ENCODE results near the gene OPHN1. TPM values are rescaled to one million over a fixed set of nuclear protein-coding genes. Genes with fewer than 3 reads are reported as not detected.

Gene OPHN1
- total and polyA plus RNA-seq, 10 of the 15 experiments (the other 5 are each of a cell fraction or from before 2014, with no cell fraction given), result under 0.01 to 0.03 (median 0.03) TPM; not detected in 6

- H3K27me3 ChIP-seq (replicated peaks in 1 of 2; ENCODE audit: control insufficient read depth in 2 of 2, insufficient read depth in 2 of 2, low read length in 1 of 2), result no peaks in the 10 kb centered on the region
- ATAC-seq (no peak), DNase-seq (ENCODE audit: low read depth, low spot score) (no peak), FAIRE-seq (peak; percentile 7)
- H4K20me1 ChIP-seq (ENCODE audit: control insufficient read depth, insufficient read depth), result no peaks in the 10 kb centered on the region
- ChIA-PET CTCF (interaction anchor here (1.2 kb wide), 1 partner anchor 10 kb away, joined by 3 read pairs; no protein-coding TSS in a partner anchor), RAD21 (ENCODE audit: unreplicated experiment) (no interaction called here), POLR2A (no interaction called here), SMC1A (ENCODE audit: uncharacterized antibody, unreplicated experiment) (no interaction called here)
- in situ Hi-C loops (cut with MboI), result no loop called here
- BruUV-seq (replicated peaks), result no TSS peak
- 3% methylated on average over 2 of the region's 2 CpGs for WGBS (ENCODE audit: insufficient coverage, insufficient replicate concordance, low lambda C conversion rate, missing lambda C conversion rate)
- H3K4me1 ChIP-seq (ENCODE audit: control insufficient read depth, insufficient read depth, low read length), result no peaks in the 10 kb centered on the region
- no peaks in the 10 kb centered on the region for H3K36me3 ChIP-seq (ENCODE audit: control insufficient read depth in 2 of 2, insufficient read depth in 2 of 2, low read length in 1 of 2)
- no peak overlapping the region for H3K27ac ChIP-seq (ENCODE audit: control insufficient read depth, insufficient read depth)
- no peak overlapping the region for H3K9ac ChIP-seq (ENCODE audit: control insufficient read depth, insufficient read depth, low read length)
- TF ChIP-seq CBX5 (IDR thresholded peaks at IDR 0.05; ENCODE audit: low read depth) (no peak), POLR2AphosphoS2 (IDR thresholded peaks at IDR 0.05; ENCODE audit: low read depth, low read length) (no peak), KDM1A (IDR thresholded peaks at IDR 0.05; ENCODE audit: borderline replicate concordance) (no peak), MXI1 (IDR thresholded peaks at IDR 0.05; ENCODE audit: low read depth, low read length) (no peak), MYB (IDR thresholded peaks at IDR 0.05; ENCODE audit: borderline replicate concordance, low read depth, low read length) (no peak), ZSCAN29 (IDR thresholded peaks at IDR 0.05) (no peak), ZNF384 (IDR thresholded peaks at IDR 0.05; ENCODE audit: borderline replicate concordance, low read depth, low read length) (no peak), PRDM15 (CRISPR knock-in tag; IDR thresholded peaks at IDR 0.05) (no peak), GATAD2B (conservative IDR thresholded peaks at IDR 0.05; ENCODE audit: low read depth) (no peak), YY1 (IDR thresholded peaks at IDR 0.05; ENCODE audit: low read depth, low read length) (no peak)
- H3K9me3 ChIP-seq (replicated peaks; ENCODE audit: control insufficient read depth, insufficient read depth, low read length), result no peaks in the 10 kb centered on the region
- intact Hi-C loops (cut with micrococcal nuclease; ENCODE audit: unreplicated experiment), result no loop called here
- no peak overlapping the region for H3K4me3 ChIP-seq
- H2AFZ ChIP-seq (ENCODE audit: control insufficient read depth, low read depth, low read length), result no peak overlapping the region
- H3K79me2 ChIP-seq (ENCODE audit: control insufficient read depth, insufficient read depth, low read length), result no peaks in the 10 kb centered on the region
- no peak overlapping the region for H3K4me2 ChIP-seq (ENCODE audit: control insufficient read depth, insufficient read depth)
Measured at GRCh38 chrX:68284281-68284904, 148.9 kb downstream of the OPHN1 start.
